Measurements from ENCODE around the gene FAM234A. TPM values are rescaled to one million over a fixed set of nuclear protein-coding genes. Genes with fewer than 3 reads are reported as not detected.
A peak's percentile ranks its signal among the peaks of the same experiment; 100 is the strongest.
"Not testable (repeated sequence)": the region's sequence is repeated elsewhere in the genome, so short reads cannot be mapped to it uniquely, and the experiment has no call there.

The FAM234A gene
- total RNA-seq, 1 donor from 2014 or later, result 87.6 TPM

DNA sequence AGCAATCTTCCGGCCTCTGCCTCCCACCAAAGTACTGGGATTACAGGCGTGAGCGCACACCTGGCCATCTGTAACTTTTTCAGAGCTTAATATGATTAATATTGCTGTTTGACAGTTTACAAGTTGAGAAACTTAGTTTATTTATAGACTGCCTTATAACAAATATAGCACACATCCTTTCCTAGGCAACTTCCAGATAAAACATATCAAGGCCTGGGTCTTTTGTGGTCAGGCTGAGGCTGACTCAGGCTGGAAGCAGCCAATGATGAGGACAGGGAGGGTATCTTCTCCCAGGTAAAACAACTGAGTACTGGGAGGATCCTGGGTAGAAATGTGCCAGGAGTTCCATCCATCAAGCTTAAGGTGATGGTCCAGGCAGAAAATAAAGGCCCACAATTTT lies 21.6 kb upstream of the FAM234A start:
- no peak for DNase-seq (ENCODE audit: low read depth)
- no peak overlapping the region for H3K4me3 ChIP-seq (ENCODE audit: low read depth, low read length)
- TF ChIP-seq, protein P1, sequence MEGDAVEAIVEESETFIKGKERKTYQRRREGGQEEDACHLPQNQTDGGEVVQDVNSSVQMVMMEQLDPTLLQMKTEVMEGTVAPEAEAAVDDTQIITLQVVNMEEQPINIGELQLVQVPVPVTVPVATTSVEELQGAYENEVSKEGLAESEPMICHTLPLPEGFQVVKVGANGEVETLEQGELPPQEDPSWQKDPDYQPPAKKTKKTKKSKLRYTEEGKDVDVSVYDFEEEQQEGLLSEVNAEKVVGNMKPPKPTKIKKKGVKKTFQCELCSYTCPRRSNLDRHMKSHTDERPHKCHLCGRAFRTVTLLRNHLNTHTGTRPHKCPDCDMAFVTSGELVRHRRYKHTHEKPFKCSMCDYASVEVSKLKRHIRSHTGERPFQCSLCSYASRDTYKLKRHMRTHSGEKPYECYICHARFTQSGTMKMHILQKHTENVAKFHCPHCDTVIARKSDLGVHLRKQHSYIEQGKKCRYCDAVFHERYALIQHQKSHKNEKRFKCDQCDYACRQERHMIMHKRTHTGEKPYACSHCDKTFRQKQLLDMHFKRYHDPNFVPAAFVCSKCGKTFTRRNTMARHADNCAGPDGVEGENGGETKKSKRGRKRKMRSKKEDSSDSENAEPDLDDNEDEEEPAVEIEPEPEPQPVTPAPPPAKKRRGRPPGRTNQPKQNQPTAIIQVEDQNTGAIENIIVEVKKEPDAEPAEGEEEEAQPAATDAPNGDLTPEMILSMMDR (conservative IDR thresholded peaks at IDR 0.05; ENCODE audit: low read depth, low read length), result no peak

DNA sequence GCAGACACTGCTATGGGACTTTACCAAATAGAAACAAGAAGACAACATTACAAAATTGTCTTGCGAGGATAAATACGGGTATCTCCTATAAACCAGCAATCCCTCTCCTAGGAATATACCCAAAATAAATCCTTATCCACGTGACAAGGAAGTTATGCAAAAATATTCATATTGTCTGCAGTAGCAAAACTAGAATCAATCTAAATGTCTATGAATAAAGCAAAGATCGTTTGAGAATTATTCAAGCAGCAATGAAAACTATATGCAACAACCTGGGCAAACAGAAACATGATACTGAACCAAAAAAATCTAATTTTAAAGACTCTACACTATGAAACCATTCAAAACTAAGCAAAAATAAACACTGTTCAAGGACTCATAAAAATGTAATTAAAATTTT lies 14.6 kb upstream of the FAM234A start:
- no peak overlapping the region for H3K4me3 ChIP-seq (ENCODE audit: low read depth, low read length)
- TF ChIP-seq, protein P1 (conservative IDR thresholded peaks at IDR 0.05; ENCODE audit: low read depth, low read length), result no peak
- no peak for DNase-seq (ENCODE audit: low read depth)

- TF ChIP-seq, protein P1 (conservative IDR thresholded peaks at IDR 0.05; ENCODE audit: low read depth, low read length), result no peak
- no peak for DNase-seq (ENCODE audit: low read depth)
- peak overlapping the region; percentile 89 for H3K4me3 ChIP-seq (ENCODE audit: low read depth, low read length)
Measured at GRCh38 chr16:228151-228851, 6.3 kb upstream of the FAM234A start.

DNA sequence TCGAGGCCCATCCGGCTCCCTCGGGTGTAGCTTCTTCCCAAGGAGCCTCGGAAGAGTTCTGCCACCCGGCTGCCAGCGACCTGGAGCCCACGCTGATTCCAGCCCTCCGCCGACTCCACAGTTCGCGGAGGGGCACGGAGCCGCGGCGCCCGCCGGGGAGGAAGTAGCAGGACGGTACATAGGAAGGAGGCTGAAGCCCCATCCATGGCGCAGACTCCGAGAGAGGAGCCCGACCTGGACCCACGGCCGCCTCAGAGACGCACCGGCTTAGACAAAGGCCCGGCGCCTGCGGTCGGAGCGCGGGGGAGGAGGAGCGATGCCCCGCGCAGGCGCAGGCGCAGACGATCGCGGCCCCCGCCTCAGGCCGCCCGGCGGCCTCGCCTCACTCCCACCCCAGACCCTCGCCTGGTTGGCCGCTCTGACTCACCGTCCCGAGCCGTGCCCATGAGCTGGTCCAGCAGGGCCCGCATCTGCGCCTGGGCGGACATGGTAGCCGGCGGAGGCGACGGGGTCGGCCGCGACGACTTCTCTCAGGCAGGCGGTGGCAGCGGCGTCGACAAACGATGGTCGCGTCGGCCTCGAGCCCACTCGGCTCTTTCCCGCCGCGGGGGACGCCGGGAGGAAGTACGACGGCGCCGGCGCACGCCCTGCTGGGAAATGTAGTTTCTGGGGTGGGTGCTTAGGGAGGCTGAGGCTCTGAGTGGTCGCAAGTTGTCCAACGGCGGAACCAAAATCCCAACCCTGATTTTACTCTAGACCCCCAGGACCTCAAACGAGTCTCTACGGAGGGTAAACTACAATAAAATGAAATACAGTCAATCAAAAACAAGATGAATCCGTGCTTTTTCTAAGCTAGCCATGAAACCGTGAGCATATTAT lies 5.5 kb upstream of the FAM234A start, which contains the start of gene LUC7L:
Gene LUC7L (minus strand): TSS at position 598 of the 879 bp plus-strand sequence. CDS start 110 bp downstream, at position 488.
- H3K4me3 ChIP-seq (ENCODE audit: low read depth, low read length), result peak within 1 kb of the TSS; percentile 89
- TF ChIP-seq, protein P1 (conservative IDR thresholded peaks at IDR 0.05; ENCODE audit: low read depth, low read length), result no peak
- no peak for DNase-seq (ENCODE audit: low read depth)

DNA sequence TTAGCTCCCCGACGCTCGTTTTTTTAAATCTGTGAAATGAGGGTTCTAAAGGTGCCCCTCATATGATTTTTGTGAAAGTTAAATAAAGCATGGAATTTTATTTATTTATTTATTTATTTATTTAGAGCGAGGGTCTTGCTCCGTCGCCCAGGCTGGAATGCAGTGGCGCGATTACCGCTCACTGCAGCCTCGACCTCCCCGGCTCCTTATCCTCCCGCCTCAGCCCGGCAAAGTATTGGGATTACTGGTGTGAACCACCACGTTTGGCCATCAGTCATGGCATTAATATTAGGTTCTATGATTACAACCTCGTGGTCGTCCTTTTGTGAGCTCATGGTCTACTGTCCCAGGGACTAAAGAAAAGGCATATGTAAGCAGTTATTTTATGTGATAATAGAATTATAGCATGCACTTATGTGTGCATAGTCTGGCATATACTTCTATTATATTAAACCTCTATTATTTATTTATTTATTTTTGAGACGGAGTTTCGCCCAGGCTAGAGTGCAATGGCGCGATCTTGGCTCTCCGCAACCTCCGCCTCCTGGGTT lies 4.8 kb upstream of the FAM234A start:
- peak overlapping the region; percentile 89 for H3K4me3 ChIP-seq (ENCODE audit: low read depth, low read length)
- DNase-seq (ENCODE audit: low read depth), result no peak
- TF ChIP-seq, protein P1 (conservative IDR thresholded peaks at IDR 0.05; ENCODE audit: low read depth, low read length), result no peak

- DNase-seq (ENCODE audit: low read depth); H3K4me3 ChIP-seq (ENCODE audit: low read depth, low read length): not testable (repeated sequence)
Measured at GRCh38 chr16:230351-230750, 4.3 kb upstream of the FAM234A start.

DNA sequence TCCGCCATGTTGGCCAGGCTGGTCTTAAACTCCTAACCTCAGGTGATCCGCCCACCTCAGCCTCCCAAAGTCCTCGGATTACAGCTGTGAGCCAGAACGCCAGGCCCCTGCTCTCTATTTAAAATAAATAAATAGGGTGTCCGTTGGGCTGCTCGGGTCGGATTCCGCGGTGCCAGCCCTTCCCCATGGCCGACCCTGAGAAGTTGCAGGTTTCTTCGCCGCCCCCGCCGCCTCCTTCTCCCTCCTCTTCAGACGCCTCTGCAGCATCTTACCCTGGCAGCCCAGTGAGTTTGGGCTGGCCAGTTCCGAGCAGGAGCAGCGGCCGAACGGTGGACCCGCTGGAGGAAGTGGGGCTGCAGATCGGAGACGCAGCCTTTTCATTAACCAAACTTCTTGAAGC lies 3.7 kb upstream of the FAM234A start:
- TF ChIP-seq, protein P1 (conservative IDR thresholded peaks at IDR 0.05; ENCODE audit: low read depth, low read length), result no peak
- H3K4me3 ChIP-seq (ENCODE audit: low read depth, low read length), result no peak overlapping the region
- DNase-seq (ENCODE audit: low read depth), result no peak

Data from epithelial cell of proximal tubule (primary cell).